ENCODE measurements around the gene IL4.

IL4 gene

GRCh38 chr5:132657676-132658380 is 16.0 kb upstream of the IL4 start, which contains the start of gene IL13:
Gene IL13 (plus strand): TSS chr5:132658173. CDS start chr5:132658187, 14 bp downstream.
- Histone ChIP-seq H2BK12ac (ENCODE audit: low read length) (no peak within 1 kb of the TSS), H3K4me2 (ENCODE audit: insufficient read depth, low read length, poor library complexity, severe bottlenecking) (no peak within 1 kb of the TSS), H4K91ac (ENCODE audit: low read depth, low read length, poor library complexity) (no peak within 1 kb of the TSS), H2BK15ac (ENCODE audit: low read length) (peak within 1 kb of the TSS; percentile 64), H3K27ac (replicated peaks; ENCODE audit: low read length) (no peak within 1 kb of the TSS), H3K36me3 (replicated peaks in 1 of 2; ENCODE audit: control insufficient read depth in 2 of 2, insufficient read depth in 2 of 2, low read length in 2 of 2) (no peaks in the 10 kb centered on the region), H3K14ac (ENCODE audit: low read length) (no peak within 1 kb of the TSS), H3K9me3 (replicated peaks in 1 of 2; ENCODE audit: control insufficient read depth in 2 of 2, insufficient read depth in 1 of 2, low read depth in 1 of 2, low read length in 2 of 2) (peaks cover 0 to 3% of the 10 kb centered on the region in 2 donors), H3K18ac (ENCODE audit: low read length) (peak within 1 kb of the TSS; percentile 35), H3K9ac (ENCODE audit: low read depth, low read length, poor library complexity) (no peak within 1 kb of the TSS), H2AK5ac (ENCODE audit: low read depth, low read length) (peak within 1 kb of the TSS; percentile 79), H2AFZ (ENCODE audit: low read length) (no peak within 1 kb of the TSS), H3K23ac (ENCODE audit: low read depth, low read length, poor library complexity) (peak within 1 kb of the TSS; percentile 44), H2BK5ac (ENCODE audit: low read length) (no peak within 1 kb of the TSS), H3K27me3 (ENCODE audit: control insufficient read depth in 3 of 3, insufficient read depth in 3 of 3, low read depth in 1 of 3, low read length in 3 of 3) (peaks cover 8 to 95% (median 23%) of the 10 kb centered on the region in 3 experiments), H3K4me3 (ENCODE audit: low read length in 2 of 2) (no peak within 1 kb of the TSS), H4K8ac (ENCODE audit: low read depth, low read length) (no peak within 1 kb of the TSS), H2BK120ac (ENCODE audit: low read depth, low read length) (no peak within 1 kb of the TSS), H3K79me1 (ENCODE audit: low read depth, low read length) (no peaks in the 10 kb centered on the region), H3K4me1 (ENCODE audit: control insufficient read depth in 2 of 2, insufficient read depth in 1 of 2, low read depth in 1 of 2, low read length in 2 of 2) (peaks cover 0 to 9% of the 10 kb centered on the region in 2 donors), H3K4ac (ENCODE audit: low read length) (no peak within 1 kb of the TSS)
- WGBS, 2 donors (ENCODE audit: extremely low coverage in 2 of 2, insufficient read length in 2 of 2, insufficient replicate concordance in 1 of 2) = no CpG with 5 or more reads among the region's 12 CpGs
- DNase-seq (ENCODE audit: low spot score) = no peak

- Histone ChIP-seq H2BK5ac (ENCODE audit: low read length) (no peak overlapping the region), H3K27me3 (ENCODE audit: control insufficient read depth in 3 of 3, insufficient read depth in 3 of 3, low read depth in 1 of 3, low read length in 3 of 3) (peaks cover 8 to 88% (median 23%) of the 10 kb centered on the region in 3 experiments), H2BK15ac (ENCODE audit: low read length) (peak overlapping the region; percentile 64), H2BK12ac (ENCODE audit: low read length) (no peak overlapping the region), H3K18ac (ENCODE audit: low read length) (peak overlapping the region; percentile 57), H3K27ac (replicated peaks; ENCODE audit: low read length) (no peak overlapping the region), H2BK120ac (ENCODE audit: low read depth, low read length) (peak overlapping the region; percentile 54), H3K36me3 (replicated peaks in 1 of 2; ENCODE audit: control insufficient read depth in 2 of 2, insufficient read depth in 2 of 2, low read length in 2 of 2) (no peaks in the 10 kb centered on the region), H4K8ac (ENCODE audit: low read depth, low read length) (no peak overlapping the region), H3K9me3 (replicated peaks in 1 of 2; ENCODE audit: control insufficient read depth in 2 of 2, insufficient read depth in 1 of 2, low read depth in 1 of 2, low read length in 2 of 2) (peaks cover 0 to 3% of the 10 kb centered on the region in 2 donors), H3K14ac (ENCODE audit: low read length) (no peak overlapping the region), H3K4ac (ENCODE audit: low read length) (no peak overlapping the region), H3K4me3 (ENCODE audit: low read length in 2 of 2) (no peak overlapping the region), H3K4me2 (ENCODE audit: insufficient read depth, low read length, poor library complexity, severe bottlenecking) (no peak overlapping the region), H3K4me1 (ENCODE audit: control insufficient read depth in 2 of 2, insufficient read depth in 1 of 2, low read depth in 1 of 2, low read length in 2 of 2) (peaks cover 2 to 15% of the 10 kb centered on the region in 2 donors), H3K79me1 (ENCODE audit: low read depth, low read length) (no peaks in the 10 kb centered on the region), H3K23ac (ENCODE audit: low read depth, low read length, poor library complexity) (peak overlapping the region; percentile 44), H2AFZ (ENCODE audit: low read length) (no peak overlapping the region), H3K9ac (ENCODE audit: low read depth, low read length, poor library complexity) (no peak overlapping the region), H2AK5ac (ENCODE audit: low read depth, low read length) (peak overlapping the region; percentile 79), H4K91ac (ENCODE audit: low read depth, low read length, poor library complexity) (no peak overlapping the region)
- no CpG with 5 or more reads among the region's 9 CpGs for WGBS, 2 donors (ENCODE audit: extremely low coverage in 2 of 2, insufficient read length in 2 of 2, insufficient replicate concordance in 1 of 2)
- DNase-seq (ENCODE audit: low spot score) = no peak
These were observed 15.1 kb upstream of the IL4 start for GRCh38 chr5:132658381-132659302.

DNA sequence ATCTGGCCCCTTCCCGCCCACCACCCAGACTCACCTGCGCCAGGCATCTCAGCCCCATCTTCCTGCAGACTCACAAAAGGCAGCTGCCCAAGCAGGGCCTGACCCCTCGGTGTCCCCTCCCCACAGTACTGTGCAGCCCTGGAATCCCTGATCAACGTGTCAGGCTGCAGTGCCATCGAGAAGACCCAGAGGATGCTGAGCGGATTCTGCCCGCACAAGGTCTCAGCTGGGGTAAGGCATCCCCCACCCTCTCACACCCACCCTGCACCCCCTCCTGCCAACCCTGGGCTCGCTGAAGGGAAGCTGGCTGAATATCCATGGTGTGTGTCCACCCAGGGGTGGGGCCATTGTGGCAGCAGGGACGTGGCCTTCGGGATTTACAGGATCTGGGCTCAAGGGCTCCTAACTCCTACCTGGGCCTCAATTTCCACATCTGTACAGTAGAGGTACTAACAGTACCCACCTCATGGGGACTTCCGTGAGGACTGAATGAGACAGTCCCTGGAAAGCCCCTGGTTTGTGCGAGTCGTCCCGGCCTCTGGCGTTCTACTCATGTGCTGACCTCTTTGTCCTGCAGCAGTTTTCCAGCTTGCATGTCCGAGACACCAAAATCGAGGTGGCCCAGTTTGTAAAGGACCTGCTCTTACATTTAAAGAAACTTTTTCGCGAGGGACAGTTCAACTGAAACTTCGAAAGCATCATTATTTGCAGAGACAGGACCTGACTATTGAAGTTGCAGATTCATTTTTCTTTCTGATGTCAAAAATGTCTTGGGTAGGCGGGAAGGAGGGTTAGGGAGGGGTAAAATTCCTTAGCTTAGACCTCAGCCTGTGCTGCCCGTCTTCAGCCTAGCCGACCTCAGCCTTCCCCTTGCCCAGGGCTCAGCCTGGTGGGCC is 13.9 kb upstream of the IL4 start:
- Histone ChIP-seq H3K4ac (ENCODE audit: low read length) (no peak overlapping the region), H3K9ac (ENCODE audit: low read depth, low read length, poor library complexity) (no peak overlapping the region), H3K23ac (ENCODE audit: low read depth, low read length, poor library complexity) (peak overlapping the region; percentile 27), H3K79me1 (ENCODE audit: low read depth, low read length) (no peaks in the 10 kb centered on the region), H3K9me3 (replicated peaks in 1 of 2; ENCODE audit: control insufficient read depth in 2 of 2, insufficient read depth in 1 of 2, low read depth in 1 of 2, low read length in 2 of 2) (peaks cover 0 to 3% of the 10 kb centered on the region in 2 donors), H2BK15ac (ENCODE audit: low read length) (no peak overlapping the region), H4K91ac (ENCODE audit: low read depth, low read length, poor library complexity) (no peak overlapping the region), H2BK120ac (ENCODE audit: low read depth, low read length) (no peak overlapping the region), H2AK5ac (ENCODE audit: low read depth, low read length) (peak overlapping the region; percentile 79), H3K27ac (replicated peaks; ENCODE audit: low read length) (no peak overlapping the region), H2AFZ (ENCODE audit: low read length) (no peak overlapping the region), H3K4me1 (ENCODE audit: control insufficient read depth in 2 of 2, insufficient read depth in 1 of 2, low read depth in 1 of 2, low read length in 2 of 2) (peaks cover 7 to 19% of the 10 kb centered on the region in 2 donors), H2BK5ac (ENCODE audit: low read length) (no peak overlapping the region), H4K8ac (ENCODE audit: low read depth, low read length) (no peak overlapping the region), H3K14ac (ENCODE audit: low read length) (no peak overlapping the region), H3K4me2 (ENCODE audit: insufficient read depth, low read length, poor library complexity, severe bottlenecking) (no peak overlapping the region), H3K27me3 (ENCODE audit: control insufficient read depth in 3 of 3, insufficient read depth in 3 of 3, low read depth in 1 of 3, low read length in 3 of 3) (peaks cover 8 to 76% (median 22%) of the 10 kb centered on the region in 3 experiments), H3K18ac (ENCODE audit: low read length) (no peak overlapping the region), H2BK12ac (ENCODE audit: low read length) (no peak overlapping the region), H3K36me3 (replicated peaks in 1 of 2; ENCODE audit: control insufficient read depth in 2 of 2, insufficient read depth in 2 of 2, low read length in 2 of 2) (no peaks in the 10 kb centered on the region), H3K4me3 (ENCODE audit: low read length in 2 of 2) (peak overlapping the region in 1 of 2 donors; percentile 17)
- no CpG with 5 or more reads among the region's 23 CpGs for WGBS, 2 donors (ENCODE audit: extremely low coverage in 2 of 2, insufficient read length in 2 of 2, insufficient replicate concordance in 1 of 2)
- no peak for DNase-seq (ENCODE audit: low spot score)
